GM18505 (cell line): ENCODE measurements around the gene SNORC.

ENCODE experiments used
- ATAC-seq: cut with Tn5 transposase; IDR thresholded peaks from one replicate; pipeline ENCODE4 v1.9.1; 2021; ENCODE audit not compliant: unreplicated experiment
- POLR2A ChIP-seq: IDR thresholded peaks from 4 replicates; pipeline ENCODE4 v1.6.1; 2011; ENCODE audit warnings: borderline replicate concordance; ENCODE audit not compliant: insufficient read depth, insufficient read length; ENCODE audit errors: extremely low read depth

Gene SNORC

GRCh38 chr2:232872826-232873225, 2.8 kb downstream of the SNORC start:
- no peak for ATAC-seq
- TF ChIP-seq POLR2A, result no peak

- no peak for TF ChIP-seq POLR2A
- ATAC-seq, result no peak
Observed at GRCh38 chr2:232873292-232873908, 3.3 kb downstream of the SNORC start.

GRCh38 chr2:232873909-232874641, 4.0 kb downstream of the SNORC start:
- no peak for ATAC-seq
- no peak for TF ChIP-seq POLR2A

- no peak for ATAC-seq
- no peak for TF ChIP-seq POLR2A
Observed at GRCh38 chr2:232874677-232875223, 4.7 kb downstream of the SNORC start.

- ATAC-seq, result no peak
- no peak for TF ChIP-seq POLR2A
Observed at GRCh38 chr2:232875256-232876121, 5.4 kb downstream of the SNORC start.

GRCh38 chr2:232876161-232876977, 6.3 kb downstream of the SNORC start:
- no peak for TF ChIP-seq POLR2A
- ATAC-seq, result no peak

GRCh38 chr2:232876978-232877441, 6.9 kb downstream of the SNORC start:
- ATAC-seq, result no peak
- no peak for TF ChIP-seq POLR2A

- no peak for TF ChIP-seq POLR2A
- no peak for ATAC-seq
Observed at GRCh38 chr2:232877940-232878511, 8.0 kb downstream of the SNORC start.

- TF ChIP-seq POLR2A, result no peak
- no peak for ATAC-seq
Observed at GRCh38 chr2:232878855-232879617, 9.0 kb downstream of the SNORC start.

GRCh38 chr2:232879618-232880494, 9.8 kb downstream of the SNORC start:
- no peak for TF ChIP-seq POLR2A
- ATAC-seq, result no peak
